GM18498 (cell line): Measurements from ENCODE around the gene TMEM125.

Experiments used
- ATAC-seq: cut with Tn5 transposase; IDR thresholded peaks from one replicate; pipeline ENCODE4 v1.9.1; 2021; ENCODE audit warnings: mild to moderate bottlenecking, moderate library complexity; ENCODE audit not compliant: unreplicated experiment

Gene TMEM125

DNA sequence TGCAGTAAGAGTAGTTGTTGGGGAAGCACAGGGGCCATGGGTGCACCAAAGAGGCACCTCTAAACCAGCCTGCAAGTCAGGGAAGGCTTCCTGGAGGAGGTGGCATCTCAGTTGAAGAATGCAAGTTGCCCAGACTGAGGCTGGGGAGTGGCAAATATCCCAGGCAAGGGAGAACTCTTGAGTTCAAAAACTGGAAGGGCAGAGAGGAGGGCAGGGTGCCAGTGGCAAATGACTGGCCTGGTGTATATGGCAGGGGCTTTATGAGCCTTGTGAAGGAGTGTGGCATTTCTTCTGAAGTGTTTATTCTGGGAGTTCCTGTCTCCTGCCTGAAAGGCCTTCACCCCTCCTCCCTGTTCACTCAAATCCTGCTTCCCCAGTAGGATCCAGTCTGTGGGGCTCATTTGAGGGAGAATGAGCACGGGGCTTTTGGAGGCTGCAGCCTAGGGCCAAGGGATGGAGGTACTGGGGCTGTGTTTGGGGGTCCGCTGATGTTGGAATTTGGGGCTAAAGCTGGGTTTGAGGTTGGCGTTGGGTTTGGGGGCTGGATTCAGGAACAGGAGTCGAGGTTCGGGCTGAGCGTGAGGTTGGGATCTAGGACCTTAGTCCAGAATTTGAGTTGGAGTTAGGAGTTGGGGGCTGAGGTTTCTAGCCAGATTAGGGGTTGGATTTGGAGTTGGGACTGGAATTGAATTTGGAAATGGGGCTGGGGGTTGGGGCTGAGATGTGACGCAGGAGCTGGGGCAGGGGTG, at the start of gene TMEM125:
TMEM125 (plus strand) TSS at position 357 of the 749 bp plus-strand sequence. CDS start 2,740 bp downstream, outside the sequence.
- no peak for ATAC-seq

DNA sequence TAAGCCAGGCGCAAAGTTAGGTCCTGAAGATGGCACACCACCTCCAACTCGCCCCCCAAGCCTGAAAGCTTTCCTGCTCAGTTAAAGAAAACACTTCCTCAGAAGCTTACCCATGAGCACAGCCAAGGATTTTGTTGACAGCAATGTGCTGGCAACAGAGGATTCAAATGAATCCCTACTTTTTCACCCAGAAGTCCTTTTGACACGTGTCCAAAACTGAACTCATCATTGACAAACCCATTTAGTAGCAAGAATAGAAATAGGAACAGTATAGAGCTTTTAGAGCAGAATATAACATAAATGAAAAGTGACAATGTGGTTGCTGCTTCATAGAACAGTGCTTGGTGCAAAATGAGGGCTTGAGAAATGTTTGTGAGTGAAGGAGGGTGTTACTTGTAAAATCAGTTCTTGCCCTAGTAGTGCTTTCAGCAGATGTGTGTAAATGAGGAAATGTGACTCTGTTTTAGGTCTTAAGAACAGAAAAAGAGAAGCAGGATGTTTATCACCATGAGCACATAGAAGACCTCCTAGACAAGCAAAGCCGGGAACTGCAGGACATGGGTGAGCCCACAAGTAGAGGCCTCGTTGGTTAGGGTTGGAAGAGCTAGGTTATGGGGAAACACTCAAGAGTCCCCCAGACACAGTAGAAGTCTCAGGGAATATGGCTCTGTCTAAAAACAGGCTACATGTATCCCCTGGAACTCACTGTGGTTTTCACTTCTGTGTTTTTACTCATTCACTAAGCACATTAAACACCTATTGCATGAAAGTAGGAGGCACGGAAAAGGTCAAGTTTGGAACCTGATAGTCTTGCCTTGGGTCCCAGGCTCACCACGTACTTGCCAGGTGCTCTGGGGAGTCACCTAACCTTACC, 48.6 kb upstream of the TMEM125 start:
- ATAC-seq: peak; percentile 79

GRCh38 chr1:43221797-43222196, 48.0 kb upstream of the TMEM125 start:
- no peak for ATAC-seq

DNA sequence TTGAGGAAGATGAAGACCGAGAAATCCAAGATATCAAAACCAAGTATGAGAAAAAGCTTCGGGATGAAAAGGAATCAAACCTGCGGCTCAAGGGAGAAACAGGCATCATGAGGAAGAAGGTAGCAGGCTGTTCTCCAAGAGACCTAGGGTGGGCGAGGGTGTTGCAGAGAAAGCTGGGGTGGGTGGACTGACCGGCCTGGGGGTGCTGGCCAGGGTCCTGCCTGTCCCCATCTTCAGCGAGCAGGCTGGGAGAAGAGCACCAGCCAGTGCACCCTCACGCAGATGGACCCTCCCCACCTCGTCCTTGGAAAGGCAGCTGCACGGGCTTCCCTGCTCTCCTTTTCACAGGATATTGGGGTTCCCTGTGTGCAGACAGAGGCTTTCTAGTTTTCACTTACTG, 46.9 kb upstream of the TMEM125 start:
- no peak for ATAC-seq

DNA sequence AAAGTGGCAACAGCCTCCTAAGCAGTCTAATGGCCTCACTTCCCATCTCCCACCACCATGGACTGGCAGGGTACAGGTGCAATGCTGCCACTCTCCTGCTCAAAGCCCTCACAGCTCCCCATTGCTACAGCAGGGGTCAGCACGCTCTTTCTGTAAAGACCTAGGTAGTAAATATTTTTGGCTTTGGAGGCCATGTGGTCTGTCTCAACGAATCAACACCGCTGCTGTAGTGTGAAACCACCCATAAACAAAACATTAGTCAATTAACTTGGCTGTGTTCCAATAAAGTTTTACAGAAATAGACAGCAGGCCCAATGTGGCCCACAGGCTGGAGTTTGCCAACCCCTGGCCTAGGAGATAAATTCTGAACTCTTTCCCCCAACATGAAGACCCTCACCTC, 44.6 kb upstream of the TMEM125 start:
- no peak for ATAC-seq

DNA sequence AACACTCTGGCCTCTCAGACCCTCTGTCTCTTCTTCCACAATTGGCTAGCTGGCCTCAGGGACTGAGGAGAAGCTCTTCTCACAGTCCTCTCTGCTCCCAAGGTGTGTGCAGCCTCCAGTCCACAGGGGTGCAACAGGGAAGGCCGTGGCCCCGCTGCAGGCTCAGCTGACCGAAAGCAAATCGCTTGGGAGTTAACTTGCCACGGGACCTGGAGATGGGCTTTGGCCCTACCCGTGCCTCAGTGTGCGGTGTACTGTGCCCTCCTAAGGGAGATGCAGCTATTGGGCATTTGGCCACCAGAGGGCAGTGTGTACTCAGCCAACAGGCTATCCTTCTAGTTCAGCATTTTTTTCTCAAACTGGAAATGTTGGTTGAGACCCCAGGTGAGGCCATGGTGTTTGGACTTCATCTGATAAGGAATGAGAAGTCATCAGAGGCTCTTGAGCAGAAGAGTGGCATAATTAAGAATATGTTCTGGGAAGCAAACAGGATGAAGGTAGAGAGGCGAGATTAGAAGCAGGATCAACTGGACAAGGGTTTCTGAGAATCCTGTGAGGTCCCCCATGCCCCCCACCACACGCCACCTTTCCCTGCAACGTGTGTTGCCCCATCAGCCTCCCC, 42.5 kb upstream of the TMEM125 start:
- no peak for ATAC-seq

DNA sequence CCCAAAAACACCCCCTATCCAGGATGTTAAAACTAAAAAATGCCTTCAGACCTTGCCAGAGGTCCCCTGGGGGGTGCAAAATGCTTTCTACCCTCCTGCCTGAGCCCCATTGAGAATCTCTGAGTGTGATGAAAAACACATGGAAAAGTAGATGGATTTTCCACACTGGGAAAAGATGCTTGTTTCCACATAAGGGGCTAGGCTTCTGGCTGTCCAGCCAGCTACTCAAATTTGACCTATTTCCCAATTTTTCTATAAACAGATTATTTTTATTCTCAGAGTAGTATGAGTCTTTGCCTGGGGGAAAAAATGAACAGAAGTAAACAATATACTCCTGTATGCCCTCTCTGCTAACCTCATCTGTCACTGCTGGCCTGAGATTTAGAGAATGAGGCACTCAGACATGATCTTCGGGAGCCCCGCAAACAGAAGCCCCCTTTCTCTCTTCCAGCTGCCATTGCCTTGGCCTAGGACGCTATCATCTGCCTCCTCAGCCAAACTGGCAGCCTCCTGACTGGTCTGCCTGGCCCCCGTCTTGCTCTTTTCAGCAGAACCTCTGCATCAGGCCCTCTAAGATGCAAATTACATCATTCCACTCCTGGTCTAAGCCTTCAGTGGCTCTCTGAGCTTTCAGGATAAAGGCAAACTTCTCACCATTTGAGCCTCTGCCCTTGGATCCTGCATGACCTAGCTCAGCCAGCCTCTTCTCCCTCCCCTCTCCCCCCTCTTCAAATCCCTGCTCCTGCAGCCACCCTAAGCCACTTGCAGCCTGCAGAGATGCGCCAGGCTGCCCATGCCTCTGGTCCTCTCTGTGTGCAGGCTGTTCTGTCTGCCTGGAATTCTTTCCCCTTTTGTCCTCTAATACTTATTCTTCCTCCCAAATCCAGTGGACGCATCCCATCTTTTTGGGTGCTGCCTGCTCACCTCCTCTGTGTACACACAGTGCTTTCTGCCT, 39.7 kb upstream of the TMEM125 start:
- no peak for ATAC-seq

GRCh38 chr1:43232074-43232473, 37.7 kb upstream of the TMEM125 start:
- no peak for ATAC-seq

- no peak for ATAC-seq
Measured at GRCh38 chr1:43232482-43232881, 37.3 kb upstream of the TMEM125 start.

DNA sequence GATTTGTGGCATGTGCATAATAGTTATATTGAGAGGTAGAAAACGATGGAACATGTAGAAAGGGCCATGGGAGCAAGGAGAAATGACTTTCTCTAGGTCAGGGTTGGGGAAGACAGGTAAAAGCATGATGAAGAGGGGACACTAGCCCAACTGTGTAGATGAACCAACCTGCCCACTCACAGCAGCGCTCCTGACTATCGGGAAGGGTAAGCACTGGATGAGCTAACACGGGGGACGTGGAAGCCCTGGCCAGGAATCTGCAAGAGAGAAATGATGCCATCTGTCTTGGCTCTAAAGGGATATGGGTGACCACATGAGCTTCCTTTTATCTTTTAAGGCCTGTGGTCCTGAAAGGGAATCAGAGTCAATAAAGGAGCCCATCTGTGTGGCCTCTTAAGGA, 36.2 kb upstream of the TMEM125 start:
- ATAC-seq: no peak

GRCh38 chr1:43234267-43234666, 35.5 kb upstream of the TMEM125 start:
- ATAC-seq: no peak

GRCh38 chr1:43235040-43235439, 34.7 kb upstream of the TMEM125 start:
- no peak for ATAC-seq

DNA sequence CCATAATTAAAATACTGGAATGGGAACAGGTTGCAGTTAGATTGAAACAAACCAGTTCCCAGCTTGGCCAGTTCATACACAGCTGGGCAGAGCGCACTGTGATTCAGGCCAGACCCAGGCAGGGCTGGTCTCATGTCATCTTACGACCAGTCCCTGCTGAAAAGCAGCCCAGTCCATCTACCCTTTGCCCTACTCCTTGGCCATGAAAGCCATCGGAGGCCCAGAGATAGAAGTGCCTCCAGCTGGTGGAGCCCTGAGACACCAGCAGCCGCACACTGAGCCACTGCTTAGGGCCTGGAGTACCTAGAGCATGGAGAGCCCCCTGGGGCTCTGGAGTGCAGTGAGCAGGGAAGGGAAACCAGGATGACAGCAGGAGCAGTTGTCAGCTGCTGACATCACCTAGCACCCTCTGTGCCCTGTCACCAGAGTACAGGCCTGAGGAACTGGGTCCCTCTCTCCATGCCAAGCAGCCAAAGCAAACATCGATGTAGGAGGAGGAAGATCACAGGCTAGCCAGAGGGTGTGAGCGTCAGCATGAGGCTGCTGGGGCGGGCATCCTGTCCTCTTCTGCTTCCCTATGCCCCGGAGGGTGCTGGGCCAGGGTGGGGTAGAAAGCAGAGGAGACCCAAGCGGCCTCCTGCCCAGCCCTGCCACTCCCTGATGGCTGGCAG, 34.2 kb upstream of the TMEM125 start:
- no peak for ATAC-seq

GRCh38 chr1:43237121-43237520, 32.7 kb upstream of the TMEM125 start:
- ATAC-seq: no peak

GRCh38 chr1:43238085-43238484, 31.7 kb upstream of the TMEM125 start:
- no peak for ATAC-seq

- peak; percentile 36 for ATAC-seq
Measured at GRCh38 chr1:43238991-43239469, 30.8 kb upstream of the TMEM125 start.

DNA sequence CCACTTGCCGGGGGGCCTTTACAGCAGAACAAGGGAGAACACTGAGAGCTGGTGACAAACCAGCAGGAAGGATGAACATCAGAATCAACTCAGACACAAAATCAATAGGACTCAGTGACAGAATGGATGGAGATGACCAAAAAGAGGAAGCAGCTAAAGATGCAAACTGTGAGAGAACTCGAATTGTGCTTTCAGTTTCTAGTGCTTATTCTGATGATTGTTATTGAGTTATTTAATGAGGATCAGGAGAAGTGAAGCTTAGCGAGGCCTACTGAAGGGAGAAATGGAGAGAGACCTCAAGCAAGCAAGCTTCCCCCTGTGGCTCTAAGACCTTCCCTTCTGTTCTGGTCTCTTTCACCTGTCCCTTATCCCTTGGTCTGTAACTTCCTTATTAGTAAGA, 30.3 kb upstream of the TMEM125 start:
- peak; percentile 90 for ATAC-seq

DNA sequence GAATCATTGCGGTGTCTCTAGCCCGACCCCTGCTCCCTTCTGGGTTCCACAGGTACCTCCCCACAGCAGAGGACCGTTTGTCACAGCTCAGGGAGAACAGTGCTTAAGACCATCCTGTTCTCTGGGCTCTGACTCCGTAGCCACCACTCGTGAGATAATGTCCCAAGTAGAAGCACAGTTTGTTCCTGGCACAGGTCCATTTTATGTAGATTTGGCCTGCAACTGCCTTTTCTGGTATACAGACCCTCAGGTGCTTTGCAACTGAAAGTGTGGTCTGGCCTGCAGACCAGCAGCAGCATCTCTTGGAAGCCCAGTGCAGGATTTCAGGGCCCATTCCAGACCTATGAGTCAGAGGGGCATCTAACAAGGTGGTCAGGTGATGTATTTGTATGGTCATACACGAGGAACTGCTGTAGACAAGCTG, 28.4 kb upstream of the TMEM125 start:
- no peak for ATAC-seq

DNA sequence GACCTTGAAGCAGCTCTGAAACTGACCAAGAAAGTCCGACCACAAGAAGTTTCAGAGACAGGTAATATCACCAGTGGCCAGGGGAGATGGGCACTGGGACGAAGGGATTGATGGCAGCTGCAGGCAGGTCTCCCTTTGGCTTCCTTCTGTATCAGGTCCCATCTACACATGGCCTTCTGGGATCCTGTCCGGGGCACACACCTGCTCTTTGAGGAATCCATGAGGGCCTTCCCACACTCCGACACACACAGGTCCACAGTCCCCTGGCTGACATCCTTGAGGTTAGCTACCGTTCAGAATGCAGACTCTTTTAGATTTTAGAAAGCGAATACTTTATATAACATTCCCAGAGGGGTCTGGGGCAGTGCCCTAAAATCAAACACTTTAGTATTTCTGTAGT, 26.5 kb upstream of the TMEM125 start:
- no peak for ATAC-seq
